ENCODE measurements around the gene SLCO3A1. TPM values are rescaled to one million over a fixed set of nuclear protein-coding genes. Genes with fewer than 3 reads are reported as not detected.

Gene SLCO3A1
- total and polyA plus RNA-seq, 4 donors: 1.6 to 3.6 (median 2.4) TPM

DNA sequence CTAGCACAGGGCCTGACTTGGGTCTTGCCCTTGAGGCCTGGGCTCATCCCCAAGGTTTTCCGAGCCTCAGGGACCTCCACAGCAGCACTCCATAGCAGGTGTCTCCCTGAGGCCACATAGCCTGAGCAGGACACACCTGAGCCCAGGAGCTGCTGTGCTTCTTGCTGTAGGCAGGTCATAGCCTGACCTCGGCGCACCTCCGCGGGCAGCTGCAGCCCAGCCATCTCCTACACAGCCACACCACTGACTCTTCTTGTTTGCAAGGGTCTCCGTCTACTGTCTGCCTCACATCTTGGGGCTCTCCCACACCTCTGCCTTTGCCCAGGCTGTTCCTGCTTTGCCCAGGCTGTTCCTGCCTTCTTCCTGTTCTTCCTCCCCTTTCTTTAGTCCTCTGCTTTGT is 224.8 kb downstream of the SLCO3A1 start:
- no peak for DNase-seq (ENCODE audit: low spot score)

DNA sequence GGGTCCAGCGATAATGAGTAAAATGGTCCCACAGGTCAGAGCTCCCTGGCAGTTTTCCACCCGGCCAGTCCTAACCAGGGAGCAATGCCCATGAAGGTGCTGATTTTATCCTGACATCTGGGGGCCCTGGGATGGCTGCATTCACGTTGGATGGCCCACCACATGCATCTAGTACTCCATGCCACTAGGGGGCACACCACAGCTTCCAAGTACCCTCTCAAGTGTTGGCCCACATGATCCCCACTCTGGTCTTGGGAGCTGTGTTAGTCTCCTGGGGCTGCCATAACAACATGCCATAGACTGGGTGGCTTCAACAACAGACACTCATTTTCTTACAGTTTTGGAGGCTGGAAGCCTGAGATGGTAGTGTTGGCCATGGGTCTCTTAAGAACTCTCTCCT is 225.5 kb downstream of the SLCO3A1 start:
- Histone ChIP-seq H3K9ac (ENCODE audit: low read depth in 1 of 2, low read length in 2 of 2) (no peak overlapping the region), H3K27me3 (ENCODE audit: control insufficient read depth in 4 of 4, insufficient read depth in 4 of 4, low read length in 3 of 4) (no peaks in the 10 kb centered on the region), H3K36me3 (ENCODE audit: control insufficient read depth in 4 of 4, insufficient read depth in 3 of 4, low read depth in 1 of 4, low read length in 3 of 4) (no peaks in the 10 kb centered on the region), H3K4me3 (ENCODE audit: low read depth in 1 of 3, low read length in 3 of 3) (no peak overlapping the region), H3K27ac (ENCODE audit: low read depth in 1 of 2, low read length in 2 of 2) (no peak overlapping the region), H3K4me1 (ENCODE audit: control insufficient read depth in 4 of 4, insufficient read depth in 4 of 4, low read length in 3 of 4) (peaks cover 0 to 10% (median 0%) of the 10 kb centered on the region in 4 donors), H3K9me3 (ENCODE audit: control insufficient read depth in 4 of 4, low read length in 3 of 4) (no peaks in the 10 kb centered on the region)
- WGBS: 83% methylated on average over 3 of the region's 3 CpGs
- DNase-seq (ENCODE audit: low spot score): no peak
- TF ChIP-seq EGR1 (IDR thresholded peaks at IDR 0.05; ENCODE audit: low read depth in 2 of 2) (no peak), JUND (IDR thresholded peaks at IDR 0.05) (no peak), GABPA (IDR thresholded peaks at IDR 0.05 in 1 of 2, conservative IDR thresholded peaks at IDR 0.05 in 1 of 2) (no peak), HNF4G (IDR thresholded peaks at IDR 0.05) (no peak), YY1 (IDR thresholded peaks at IDR 0.05) (no peak), FOXA2 (IDR thresholded peaks at IDR 0.05) (no peak), SP1 (IDR thresholded peaks at IDR 0.05) (no peak), RAD21 (IDR thresholded peaks at IDR 0.05) (no peak), HNF4A (conservative IDR thresholded peaks at IDR 0.05) (no peak), NR2F2 (IDR thresholded peaks at IDR 0.05) (no peak)
- TF ChIP-seq, protein P1, sequence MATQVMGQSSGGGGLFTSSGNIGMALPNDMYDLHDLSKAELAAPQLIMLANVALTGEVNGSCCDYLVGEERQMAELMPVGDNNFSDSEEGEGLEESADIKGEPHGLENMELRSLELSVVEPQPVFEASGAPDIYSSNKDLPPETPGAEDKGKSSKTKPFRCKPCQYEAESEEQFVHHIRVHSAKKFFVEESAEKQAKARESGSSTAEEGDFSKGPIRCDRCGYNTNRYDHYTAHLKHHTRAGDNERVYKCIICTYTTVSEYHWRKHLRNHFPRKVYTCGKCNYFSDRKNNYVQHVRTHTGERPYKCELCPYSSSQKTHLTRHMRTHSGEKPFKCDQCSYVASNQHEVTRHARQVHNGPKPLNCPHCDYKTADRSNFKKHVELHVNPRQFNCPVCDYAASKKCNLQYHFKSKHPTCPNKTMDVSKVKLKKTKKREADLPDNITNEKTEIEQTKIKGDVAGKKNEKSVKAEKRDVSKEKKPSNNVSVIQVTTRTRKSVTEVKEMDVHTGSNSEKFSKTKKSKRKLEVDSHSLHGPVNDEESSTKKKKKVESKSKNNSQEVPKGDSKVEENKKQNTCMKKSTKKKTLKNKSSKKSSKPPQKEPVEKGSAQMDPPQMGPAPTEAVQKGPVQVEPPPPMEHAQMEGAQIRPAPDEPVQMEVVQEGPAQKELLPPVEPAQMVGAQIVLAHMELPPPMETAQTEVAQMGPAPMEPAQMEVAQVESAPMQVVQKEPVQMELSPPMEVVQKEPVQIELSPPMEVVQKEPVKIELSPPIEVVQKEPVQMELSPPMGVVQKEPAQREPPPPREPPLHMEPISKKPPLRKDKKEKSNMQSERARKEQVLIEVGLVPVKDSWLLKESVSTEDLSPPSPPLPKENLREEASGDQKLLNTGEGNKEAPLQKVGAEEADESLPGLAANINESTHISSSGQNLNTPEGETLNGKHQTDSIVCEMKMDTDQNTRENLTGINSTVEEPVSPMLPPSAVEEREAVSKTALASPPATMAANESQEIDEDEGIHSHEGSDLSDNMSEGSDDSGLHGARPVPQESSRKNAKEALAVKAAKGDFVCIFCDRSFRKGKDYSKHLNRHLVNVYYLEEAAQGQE (IDR thresholded peaks at IDR 0.05): no peak
- TF ChIP-seq, protein P2, sequence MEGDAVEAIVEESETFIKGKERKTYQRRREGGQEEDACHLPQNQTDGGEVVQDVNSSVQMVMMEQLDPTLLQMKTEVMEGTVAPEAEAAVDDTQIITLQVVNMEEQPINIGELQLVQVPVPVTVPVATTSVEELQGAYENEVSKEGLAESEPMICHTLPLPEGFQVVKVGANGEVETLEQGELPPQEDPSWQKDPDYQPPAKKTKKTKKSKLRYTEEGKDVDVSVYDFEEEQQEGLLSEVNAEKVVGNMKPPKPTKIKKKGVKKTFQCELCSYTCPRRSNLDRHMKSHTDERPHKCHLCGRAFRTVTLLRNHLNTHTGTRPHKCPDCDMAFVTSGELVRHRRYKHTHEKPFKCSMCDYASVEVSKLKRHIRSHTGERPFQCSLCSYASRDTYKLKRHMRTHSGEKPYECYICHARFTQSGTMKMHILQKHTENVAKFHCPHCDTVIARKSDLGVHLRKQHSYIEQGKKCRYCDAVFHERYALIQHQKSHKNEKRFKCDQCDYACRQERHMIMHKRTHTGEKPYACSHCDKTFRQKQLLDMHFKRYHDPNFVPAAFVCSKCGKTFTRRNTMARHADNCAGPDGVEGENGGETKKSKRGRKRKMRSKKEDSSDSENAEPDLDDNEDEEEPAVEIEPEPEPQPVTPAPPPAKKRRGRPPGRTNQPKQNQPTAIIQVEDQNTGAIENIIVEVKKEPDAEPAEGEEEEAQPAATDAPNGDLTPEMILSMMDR (IDR thresholded peaks at IDR 0.05; ENCODE audit: low read depth, low read length, missing input control): no peak
- TF ChIP-seq, protein P3, sequence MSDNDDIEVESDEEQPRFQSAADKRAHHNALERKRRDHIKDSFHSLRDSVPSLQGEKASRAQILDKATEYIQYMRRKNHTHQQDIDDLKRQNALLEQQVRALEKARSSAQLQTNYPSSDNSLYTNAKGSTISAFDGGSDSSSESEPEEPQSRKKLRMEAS (IDR thresholded peaks at IDR 0.05): no peak
- TF ChIP-seq, protein P4, sequence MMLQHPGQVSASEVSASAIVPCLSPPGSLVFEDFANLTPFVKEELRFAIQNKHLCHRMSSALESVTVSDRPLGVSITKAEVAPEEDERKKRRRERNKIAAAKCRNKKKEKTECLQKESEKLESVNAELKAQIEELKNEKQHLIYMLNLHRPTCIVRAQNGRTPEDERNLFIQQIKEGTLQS (IDR thresholded peaks at IDR 0.05): no peak

More for the DNA sequence above, 224.8 kb downstream of the SLCO3A1 start:
- Histone ChIP-seq H3K9ac (ENCODE audit: low read depth in 1 of 2, low read length in 2 of 2) (no peak overlapping the region), H3K9me3 (ENCODE audit: control insufficient read depth in 4 of 4, low read length in 3 of 4) (no peaks in the 10 kb centered on the region), H3K4me3 (ENCODE audit: low read depth in 1 of 3, low read length in 3 of 3) (no peak overlapping the region), H3K27me3 (ENCODE audit: control insufficient read depth in 4 of 4, insufficient read depth in 4 of 4, low read length in 3 of 4) (no peaks in the 10 kb centered on the region), H3K27ac (ENCODE audit: low read depth in 1 of 2, low read length in 2 of 2) (no peak overlapping the region), H3K4me1 (ENCODE audit: control insufficient read depth in 4 of 4, insufficient read depth in 4 of 4, low read length in 3 of 4) (peaks cover 0 to 10% (median 0%) of the 10 kb centered on the region in 4 donors), H3K36me3 (ENCODE audit: control insufficient read depth in 4 of 4, insufficient read depth in 3 of 4, low read depth in 1 of 4, low read length in 3 of 4) (no peaks in the 10 kb centered on the region)
- 99% methylated on average over 6 of the region's 6 CpGs for WGBS
- TF ChIP-seq FOXA2 (IDR thresholded peaks at IDR 0.05): no peak
- no peak for TF ChIP-seq TAF1 (conservative IDR thresholded peaks at IDR 0.05)
- TF ChIP-seq, protein P5, sequence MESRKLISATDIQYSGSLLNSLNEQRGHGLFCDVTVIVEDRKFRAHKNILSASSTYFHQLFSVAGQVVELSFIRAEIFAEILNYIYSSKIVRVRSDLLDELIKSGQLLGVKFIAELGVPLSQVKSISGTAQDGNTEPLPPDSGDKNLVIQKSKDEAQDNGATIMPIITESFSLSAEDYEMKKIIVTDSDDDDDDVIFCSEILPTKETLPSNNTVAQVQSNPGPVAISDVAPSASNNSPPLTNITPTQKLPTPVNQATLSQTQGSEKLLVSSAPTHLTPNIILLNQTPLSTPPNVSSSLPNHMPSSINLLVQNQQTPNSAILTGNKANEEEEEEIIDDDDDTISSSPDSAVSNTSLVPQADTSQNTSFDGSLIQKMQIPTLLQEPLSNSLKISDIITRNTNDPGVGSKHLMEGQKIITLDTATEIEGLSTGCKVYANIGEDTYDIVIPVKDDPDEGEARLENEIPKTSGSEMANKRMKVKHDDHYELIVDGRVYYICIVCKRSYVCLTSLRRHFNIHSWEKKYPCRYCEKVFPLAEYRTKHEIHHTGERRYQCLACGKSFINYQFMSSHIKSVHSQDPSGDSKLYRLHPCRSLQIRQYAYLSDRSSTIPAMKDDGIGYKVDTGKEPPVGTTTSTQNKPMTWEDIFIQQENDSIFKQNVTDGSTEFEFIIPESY (IDR thresholded peaks at IDR 0.05): no peak
